HepG2 (cell line): Measurements from ENCODE around the gene ENDOU. TPM values are rescaled to one million over a fixed set of nuclear protein-coding genes. Genes with fewer than 3 reads are reported as not detected.

Source experiments
- AGO2 ChIP-seq: fragments of 200-400 bp; formaldehyde crosslinking; optimal IDR thresholded peaks from 2 replicates; pipeline ENCODE3; 2017; ENCODE audit warnings: mild to moderate bottlenecking, low read depth, low read length, moderate library complexity
- GATAD2A ChIP-seq: IDR thresholded peaks from 2 replicates; pipeline ENCODE4 v1.6.1; 2016
- GRHL1 ChIP-seq: sonication (generic); formaldehyde crosslinking; conservative IDR thresholded peaks from 2 replicates; pipeline ENCODE4 v1.8.0; 2022; ENCODE audit warnings: missing genetic modification reagents
- GTF3A ChIP-seq: sonication (generic); formaldehyde crosslinking; conservative IDR thresholded peaks from 2 replicates; pipeline ENCODE4 v1.4.0; 2020; ENCODE audit warnings: mild to moderate bottlenecking, missing genetic modification reagents
- HINFP ChIP-seq: sonication (generic); formaldehyde crosslinking; IDR thresholded peaks from 2 replicates; pipeline ENCODE4 v1.4.0; 2020; ENCODE audit warnings: low read depth, mild to moderate bottlenecking, missing genetic modification reagents
- IRF2 ChIP-seq: IDR thresholded peaks from 2 replicates; pipeline ENCODE4 v1.6.1; 2018; ENCODE audit warnings: missing genetic modification reagents, missing compliant biosample characterization
- KLF13 ChIP-seq: sonication (generic); formaldehyde crosslinking; IDR thresholded peaks from 2 replicates; pipeline ENCODE4 v1.4.0; 2020; ENCODE audit warnings: mild to moderate bottlenecking, missing genetic modification reagents
- LRRFIP1 ChIP-seq: sonication (generic); formaldehyde crosslinking; conservative IDR thresholded peaks from 2 replicates; pipeline ENCODE4 v1.4.0; 2020; ENCODE audit warnings: missing genetic modification reagents
- SP4 ChIP-seq: sonication (generic); formaldehyde crosslinking; IDR thresholded peaks from 2 replicates; pipeline ENCODE4 v1.8.1; 2023; ENCODE audit warnings: mild to moderate bottlenecking, missing genetic modification reagents
- ZNF574 ChIP-seq: sonication (generic); formaldehyde crosslinking; IDR thresholded peaks from 2 replicates; pipeline ENCODE4 v1.4.0; 2020; ENCODE audit warnings: missing genetic modification reagents
- polyA plus RNA-seq, 8 experiments: library from polyadenylated mRNA; depleted of rRNA in 3 of 8; stranded (reverse) in 7 of 8; unstranded in 1 of 8; fragments of >200 nt; fragmentation: Illumina TruSeq in 4 of 8; extraction: Trizol in 4 of 8; gene quantifications; 2 replicates each; pipeline versions ENCODE4 v1.2.1 to v1.2.3, GENCODE V29; 2011 to 2016; ENCODE audit warnings: low read depth in 4 of 8, missing spikeins in 1 of 8, mixed read lengths in 1 of 8; ENCODE audit not compliant: insufficient read depth in 1 of 8
- total RNA-seq, 5 experiments: library from RNA; depleted of rRNA; stranded (reverse); fragments of >200 nt; fragmentation: Illumina TruSeq; extraction: Trizol; gene quantifications; 2 replicates each; pipeline ENCODE4 v1.2.3, GENCODE V29; 2016; ENCODE audit warnings: low read depth in 1 of 5
- TF ChIP-seq, protein P1 (sequence below): sonication (generic); formaldehyde crosslinking; IDR thresholded peaks from 2 replicates; pipeline ENCODE4 v1.5.0; 2020; ENCODE audit warnings: mild to moderate bottlenecking, missing genetic modification reagents, moderate library complexity
- TF ChIP-seq, protein P2 (sequence below): sonication (generic); formaldehyde crosslinking; IDR thresholded peaks from 2 replicates; pipeline ENCODE4 v1.4.0; 2020; ENCODE audit warnings: missing genetic modification reagents
- TF ChIP-seq, protein P3 (sequence below): sonication (generic); formaldehyde crosslinking; IDR thresholded peaks from 2 replicates; pipeline ENCODE4 v1.4.0; 2020; ENCODE audit warnings: mild to moderate bottlenecking, missing genetic modification reagents
- TF ChIP-seq, protein P4 (sequence below): sonication (generic); formaldehyde crosslinking; IDR thresholded peaks from 2 replicates; pipeline ENCODE4 v1.5.0; 2020; ENCODE audit warnings: missing genetic modification reagents

ENDOU gene
- total and polyA plus RNA-seq, 2 of the 13 experiments (the other 11 are each of a cell fraction or from before 2014, with no cell fraction given), result not detected

- TF ChIP-seq GRHL1 (CRISPR knock-in tag) (no peak), HINFP (CRISPR knock-in tag) (no peak), GATAD2A (CRISPR knock-in tag) (peak; percentile 28; the same call in 1 of the 2 replicates), GTF3A (CRISPR knock-in tag) (no peak), KLF13 (CRISPR knock-in tag) (no peak), LRRFIP1 (no peak), AGO2 (no peak), SP4 (CRISPR knock-in tag) (no peak), IRF2 (CRISPR knock-in tag) (0 out of 2 replicates have a peak, but pooled peaks have one; percentile 16), ZNF574 (peak; percentile 62)
- TF ChIP-seq, protein P1, sequence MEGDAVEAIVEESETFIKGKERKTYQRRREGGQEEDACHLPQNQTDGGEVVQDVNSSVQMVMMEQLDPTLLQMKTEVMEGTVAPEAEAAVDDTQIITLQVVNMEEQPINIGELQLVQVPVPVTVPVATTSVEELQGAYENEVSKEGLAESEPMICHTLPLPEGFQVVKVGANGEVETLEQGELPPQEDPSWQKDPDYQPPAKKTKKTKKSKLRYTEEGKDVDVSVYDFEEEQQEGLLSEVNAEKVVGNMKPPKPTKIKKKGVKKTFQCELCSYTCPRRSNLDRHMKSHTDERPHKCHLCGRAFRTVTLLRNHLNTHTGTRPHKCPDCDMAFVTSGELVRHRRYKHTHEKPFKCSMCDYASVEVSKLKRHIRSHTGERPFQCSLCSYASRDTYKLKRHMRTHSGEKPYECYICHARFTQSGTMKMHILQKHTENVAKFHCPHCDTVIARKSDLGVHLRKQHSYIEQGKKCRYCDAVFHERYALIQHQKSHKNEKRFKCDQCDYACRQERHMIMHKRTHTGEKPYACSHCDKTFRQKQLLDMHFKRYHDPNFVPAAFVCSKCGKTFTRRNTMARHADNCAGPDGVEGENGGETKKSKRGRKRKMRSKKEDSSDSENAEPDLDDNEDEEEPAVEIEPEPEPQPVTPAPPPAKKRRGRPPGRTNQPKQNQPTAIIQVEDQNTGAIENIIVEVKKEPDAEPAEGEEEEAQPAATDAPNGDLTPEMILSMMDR (CRISPR knock-in tag), result peak; percentile 82
- TF ChIP-seq, protein P2, sequence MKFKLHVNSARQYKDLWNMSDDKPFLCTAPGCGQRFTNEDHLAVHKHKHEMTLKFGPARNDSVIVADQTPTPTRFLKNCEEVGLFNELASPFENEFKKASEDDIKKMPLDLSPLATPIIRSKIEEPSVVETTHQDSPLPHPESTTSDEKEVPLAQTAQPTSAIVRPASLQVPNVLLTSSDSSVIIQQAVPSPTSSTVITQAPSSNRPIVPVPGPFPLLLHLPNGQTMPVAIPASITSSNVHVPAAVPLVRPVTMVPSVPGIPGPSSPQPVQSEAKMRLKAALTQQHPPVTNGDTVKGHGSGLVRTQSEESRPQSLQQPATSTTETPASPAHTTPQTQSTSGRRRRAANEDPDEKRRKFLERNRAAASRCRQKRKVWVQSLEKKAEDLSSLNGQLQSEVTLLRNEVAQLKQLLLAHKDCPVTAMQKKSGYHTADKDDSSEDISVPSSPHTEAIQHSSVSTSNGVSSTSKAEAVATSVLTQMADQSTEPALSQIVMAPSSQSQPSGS (CRISPR knock-in tag), result no peak
- TF ChIP-seq, protein P3, sequence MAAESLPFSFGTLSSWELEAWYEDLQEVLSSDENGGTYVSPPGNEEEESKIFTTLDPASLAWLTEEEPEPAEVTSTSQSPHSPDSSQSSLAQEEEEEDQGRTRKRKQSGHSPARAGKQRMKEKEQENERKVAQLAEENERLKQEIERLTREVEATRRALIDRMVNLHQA, result no peak
- TF ChIP-seq, protein P4, sequence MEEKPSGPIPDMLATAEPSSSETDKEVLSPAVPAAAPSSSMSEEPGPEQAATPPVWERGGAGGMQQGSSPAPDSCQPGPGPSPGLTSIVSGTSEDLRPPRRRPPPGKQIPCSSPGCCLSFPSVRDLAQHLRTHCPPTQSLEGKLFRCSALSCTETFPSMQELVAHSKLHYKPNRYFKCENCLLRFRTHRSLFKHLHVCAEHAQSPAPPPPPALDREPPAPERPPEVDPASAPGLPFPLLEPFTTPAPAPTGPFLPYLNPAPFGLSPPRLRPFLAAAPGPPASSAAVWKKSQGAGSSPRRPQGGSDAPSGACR (CRISPR knock-in tag), result no peak
Observed at GRCh38 chr12:47717443-47718193, 7.7 kb downstream of the ENDOU start (continued).
